K562 (cell line): ENCODE measurements around the gene RHCG. TPM values are rescaled to one million over a fixed set of nuclear protein-coding genes. Genes with fewer than 3 reads are reported as not detected.
A peak's percentile ranks its signal among the peaks of the same experiment; 100 is the strongest.

Experiments
- ARHGAP35 ChIP-seq: fragments of 450-650 bp; IDR thresholded peaks from 2 replicates; pipeline ENCODE4 v1.6.1; 2018; ENCODE audit not compliant: partially characterized antibody
- BCOR ChIP-seq: fragments of 450-650 bp; IDR thresholded peaks from 2 replicates; pipeline ENCODE4 v1.6.1; 2016
- EGR1 ChIP-seq: fragments of 450-650 bp; conservative IDR thresholded peaks from 2 replicates; pipeline ENCODE4 v1.6.1; 2017; ENCODE audit warnings: mild to moderate bottlenecking
- ETV5 ChIP-seq: sonication (generic); formaldehyde crosslinking; IDR thresholded peaks from 2 replicates; pipeline ENCODE4 v1.4.0; 2020; ENCODE audit warnings: low read depth, mild to moderate bottlenecking, missing genetic modification reagents
- GATAD2A ChIP-seq: fragments of 450-650 bp; IDR thresholded peaks from 2 replicates; pipeline ENCODE4 v1.6.1; 2017
- HLTF ChIP-seq: fragments of 450-650 bp; IDR thresholded peaks from 2 replicates; pipeline ENCODE4 v1.6.1; 2016
- NFIC ChIP-seq: fragments of 450-650 bp; IDR thresholded peaks from 2 replicates; pipeline ENCODE4 v1.6.1; 2017; ENCODE audit warnings: mild to moderate bottlenecking, inconsistent platforms
- RAD21 ChIP-seq, 2 experiments: fragments of 250-450 bp in 1 of 2; fragments of 450-650 bp in 1 of 2; sonication (Bioruptor Pico) in 1 of 2; formaldehyde crosslinking in 1 of 2; IDR thresholded peaks in 1 of 2; conservative IDR thresholded peaks in 1 of 2; 2 replicates each; pipeline versions ENCODE4 v1.4.0 to v1.8.0; 2020 to 2022; ENCODE audit warnings: mild to moderate bottlenecking in 2 of 2, moderate library complexity in 1 of 2
- RCOR1 ChIP-seq, 2 experiments: IDR thresholded peaks; 2 replicates each; pipeline ENCODE4 v1.6.1; 2012; ENCODE audit warnings: low read depth in 2 of 2, low read length in 2 of 2, borderline replicate concordance in 1 of 2, improper control_type of control experiment in 1 of 2
- SPI1 ChIP-seq: IDR thresholded peaks from 2 replicates; pipeline ENCODE4 v1.6.1; 2011; ENCODE audit warnings: low read depth, low read length, control low read depth, borderline replicate concordance
- TBP ChIP-seq: optimal IDR thresholded peaks from 2 replicates; pipeline ENCODE3; 2011; ENCODE audit warnings: low read depth, low read length, improper control_type of control experiment
- YBX1 ChIP-seq: fragments of 450-650 bp; IDR thresholded peaks from 2 replicates; pipeline ENCODE4 v1.7.1; 2016; ENCODE audit warnings: mild to moderate bottlenecking
- ZNF217 ChIP-seq: sonication (generic); formaldehyde crosslinking; IDR thresholded peaks from 2 replicates; pipeline ENCODE4 v1.8.0; 2022; ENCODE audit warnings: mild to moderate bottlenecking, missing genetic modification reagents
- ZNF24 ChIP-seq: fragments of 450-650 bp; IDR thresholded peaks from 2 replicates; pipeline ENCODE4 v1.6.1; 2016
- ZNF57 ChIP-seq: fragments of 450-650 bp; formaldehyde crosslinking; IDR thresholded peaks from 2 replicates; pipeline ENCODE4 v1.4.0; 2020; ENCODE audit warnings: mild to moderate bottlenecking, moderate library complexity
- polyA plus RNA-seq, 8 experiments: library from polyadenylated mRNA; depleted of rRNA in 4 of 8; stranded (reverse) in 5 of 8; unstranded in 3 of 8; fragments of >200 nt; fragmentation: Nextera tagmentation in 2 of 8; fragmentation: Illumina TruSeq in 1 of 8; extraction: Ambion mirVana in 2 of 8; extraction: Trizol in 1 of 8; gene quantifications; 2 replicates each; pipeline versions ENCODE4 v1.2.1 to v1.2.3, GENCODE V29; 2011 to 2014; ENCODE audit warnings: inconsistent platforms in 1 of 8, missing spikeins in 1 of 8
- total RNA-seq, 7 experiments: library from RNA; depleted of rRNA in 6 of 7; stranded (reverse); fragments of >200 nt in 6 of 7; fragmentation: Illumina TruSeq in 2 of 7; extraction: Trizol in 2 of 7; gene quantifications; 2 replicates each; pipeline versions ENCODE4 v1.2.1 to v1.2.3, GENCODE V29; 2011 to 2021; ENCODE audit warnings: low replicate concordance in 1 of 7
- TF ChIP-seq, protein P1 (sequence below): fragments of 250-450 bp; sonication (Bioruptor Pico); IDR thresholded peaks from 2 replicates; pipeline ENCODE4 v1.5.0; 2020; ENCODE audit warnings: mild to moderate bottlenecking, borderline replicate concordance
- TF ChIP-seq, protein P2 (sequence below): sonication (generic); formaldehyde crosslinking; IDR thresholded peaks from 2 replicates; pipeline ENCODE4 v1.9.0; 2022; ENCODE audit warnings: mild to moderate bottlenecking, missing genetic modification reagents
- TF ChIP-seq, protein P3 (sequence below): fragments of 450-650 bp; IDR thresholded peaks from 2 replicates; pipeline ENCODE4 v1.6.1; 2018; ENCODE audit warnings: mild to moderate bottlenecking, low read depth; ENCODE audit not compliant: partially characterized antibody

The RHCG gene
- total and polyA plus RNA-seq, 9 of the 15 experiments (the other 6 are each of a cell fraction or from before 2014, with no cell fraction given) = not detected

DNA sequence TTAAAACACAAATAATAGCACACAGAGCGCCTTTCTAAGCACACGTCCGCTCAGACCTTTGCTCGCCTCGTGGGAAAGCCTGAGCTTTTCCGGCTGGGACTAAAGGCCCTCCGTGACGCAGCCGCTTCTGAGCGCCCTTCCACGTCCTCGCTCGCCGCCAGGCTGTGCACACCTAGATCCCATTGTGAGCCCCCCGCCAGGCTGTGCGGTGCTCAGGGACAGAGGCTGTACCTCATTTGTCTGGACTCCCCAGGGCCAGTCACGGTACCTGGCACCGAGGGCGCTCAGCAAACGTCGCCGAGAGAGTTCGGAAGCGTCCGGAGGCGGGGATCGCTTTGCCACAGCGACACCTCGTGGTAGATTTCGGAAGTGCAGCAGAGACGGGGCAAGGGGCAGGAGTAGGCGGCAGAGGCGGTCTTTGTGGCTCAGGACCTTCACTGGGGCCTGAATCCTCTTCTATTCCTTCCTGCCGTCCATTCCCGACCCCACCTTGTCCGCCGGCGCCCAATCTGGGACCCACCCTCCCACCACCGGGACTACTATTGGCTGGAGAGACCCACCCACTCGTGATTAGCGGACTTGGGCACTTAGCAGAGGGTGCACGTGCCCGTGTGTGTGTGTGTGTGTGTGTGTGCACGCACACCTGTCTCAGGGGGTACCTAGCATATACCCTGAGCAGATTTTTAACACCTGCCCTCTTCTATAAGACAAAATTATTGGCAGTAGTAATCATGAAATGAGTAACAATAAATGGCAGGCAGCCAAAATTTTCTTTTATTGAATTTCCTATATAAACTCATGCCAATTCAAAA is 65.6 kb downstream of the RHCG start (continued):
- 0 out of 2 replicates have a peak, but pooled peaks have one; percentile 14 for TF ChIP-seq ZNF24
- peak; percentile 27; the same call in 1 of the 2 replicates for TF ChIP-seq GATAD2A
- peak; percentile 73 for TF ChIP-seq ETV5 (CRISPR knock-in tag)
- TF ChIP-seq ZNF217 (CRISPR knock-in tag) = no peak
- peak; percentile 56 for TF ChIP-seq EGR1
- 0 out of 2 replicates have a peak, but pooled peaks have one; percentile 37 for TF ChIP-seq HLTF
- 0 out of 4 replicates have a peak, but pooled peaks of 1 of the 2 experiments have one; percentile 17 for TF ChIP-seq RCOR1 (IDR thresholded peaks at IDR 0.05; ENCODE audit: borderline replicate concordance in 1 of 2, low read depth in 2 of 2, low read length in 2 of 2)
- no peak for TF ChIP-seq ZNF57
- TF ChIP-seq SPI1 = no peak
- 0 out of 2 replicates have a peak, but pooled peaks have one; percentile 31 for TF ChIP-seq BCOR
- TF ChIP-seq, protein P1, sequence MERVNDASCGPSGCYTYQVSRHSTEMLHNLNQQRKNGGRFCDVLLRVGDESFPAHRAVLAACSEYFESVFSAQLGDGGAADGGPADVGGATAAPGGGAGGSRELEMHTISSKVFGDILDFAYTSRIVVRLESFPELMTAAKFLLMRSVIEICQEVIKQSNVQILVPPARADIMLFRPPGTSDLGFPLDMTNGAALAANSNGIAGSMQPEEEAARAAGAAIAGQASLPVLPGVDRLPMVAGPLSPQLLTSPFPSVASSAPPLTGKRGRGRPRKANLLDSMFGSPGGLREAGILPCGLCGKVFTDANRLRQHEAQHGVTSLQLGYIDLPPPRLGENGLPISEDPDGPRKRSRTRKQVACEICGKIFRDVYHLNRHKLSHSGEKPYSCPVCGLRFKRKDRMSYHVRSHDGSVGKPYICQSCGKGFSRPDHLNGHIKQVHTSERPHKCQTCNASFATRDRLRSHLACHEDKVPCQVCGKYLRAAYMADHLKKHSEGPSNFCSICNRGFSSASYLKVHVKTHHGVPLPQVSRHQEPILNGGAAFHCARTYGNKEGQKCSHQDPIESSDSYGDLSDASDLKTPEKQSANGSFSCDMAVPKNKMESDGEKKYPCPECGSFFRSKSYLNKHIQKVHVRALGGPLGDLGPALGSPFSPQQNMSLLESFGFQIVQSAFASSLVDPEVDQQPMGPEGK (CRISPR knock-in tag) = no peak
- TF ChIP-seq, protein P2, sequence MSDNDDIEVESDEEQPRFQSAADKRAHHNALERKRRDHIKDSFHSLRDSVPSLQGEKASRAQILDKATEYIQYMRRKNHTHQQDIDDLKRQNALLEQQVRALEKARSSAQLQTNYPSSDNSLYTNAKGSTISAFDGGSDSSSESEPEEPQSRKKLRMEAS (CRISPR knock-in tag) = peak; percentile 57; the same call in 1 of the 2 replicates
- no peak for TF ChIP-seq ARHGAP35
- peak; percentile 77 to 87 for TF ChIP-seq RAD21 (CRISPR knock-in tag; conservative IDR thresholded peaks at IDR 0.05 in 1 of 2, IDR thresholded peaks at IDR 0.05 in 1 of 2)
- TF ChIP-seq TBP = no peak
- peak; percentile 81 for TF ChIP-seq NFIC
- TF ChIP-seq, protein P3, sequence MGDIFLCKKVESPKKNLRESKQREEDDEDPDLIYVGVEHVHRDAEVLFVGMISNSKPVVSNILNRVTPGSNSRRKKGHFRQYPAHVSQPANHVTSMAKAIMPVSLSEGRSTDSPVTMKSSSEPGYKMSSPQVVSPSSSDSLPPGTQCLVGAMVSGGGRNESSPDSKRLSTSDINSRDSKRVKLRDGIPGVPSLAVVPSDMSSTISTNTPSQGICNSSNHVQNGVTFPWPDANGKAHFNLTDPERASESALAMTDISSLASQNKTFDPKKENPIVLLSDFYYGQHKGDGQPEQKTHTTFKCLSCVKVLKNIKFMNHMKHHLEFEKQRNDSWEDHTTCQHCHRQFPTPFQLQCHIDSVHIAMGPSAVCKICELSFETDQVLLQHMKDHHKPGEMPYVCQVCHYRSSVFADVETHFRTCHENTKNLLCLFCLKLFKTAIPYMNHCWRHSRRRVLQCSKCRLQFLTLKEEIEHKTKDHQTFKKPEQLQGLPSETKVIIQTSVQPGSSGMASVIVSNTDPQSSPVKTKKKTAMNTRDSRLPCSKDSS = no peak
- no peak for TF ChIP-seq YBX1
